OCI-LY1 (cell line): Measurements from ENCODE around the gene SLTM.

ENCODE experiments used
- CTCF ChIP-seq: fragments of 200-600 bp; sonication (generic), shearing (Covaris generic); IDR thresholded peaks from 2 replicates; pipeline ENCODE4 v1.5.1; 2017; ENCODE audit warnings: mild to moderate bottlenecking, antibody characterized with exemption, low read length, moderate library complexity, mixed read lengths
- EZH2 ChIP-seq: fragments of 200-600 bp; sonication (generic), shearing (Covaris generic); IDR thresholded peaks from 2 replicates; pipeline ENCODE4 v1.8.0; 2017; ENCODE audit warnings: borderline replicate concordance, mixed run types, mild to moderate bottlenecking, antibody characterized with exemption, low read length, moderate library complexity, mixed read lengths

GRCh38 chr15:58880320-58880719, 53.2 kb downstream of the SLTM start:
- TF ChIP-seq CTCF (no peak), EZH2 (no peak)
